Inferior parietal cortex (tissue), 1 donor: ENCODE data around the gene TAF11L11.
"Not testable (repeated sequence)": the region's sequence is repeated elsewhere in the genome, so short reads cannot be mapped to it uniquely, and the experiment has no call there.

ENCODE experiments used
- DNase-seq: peaks from one replicate; pipeline ENCODE4 v3.0.0-alpha.2; 2016; ENCODE audit errors: extremely low spot score

The TAF11L11 gene

DNA sequence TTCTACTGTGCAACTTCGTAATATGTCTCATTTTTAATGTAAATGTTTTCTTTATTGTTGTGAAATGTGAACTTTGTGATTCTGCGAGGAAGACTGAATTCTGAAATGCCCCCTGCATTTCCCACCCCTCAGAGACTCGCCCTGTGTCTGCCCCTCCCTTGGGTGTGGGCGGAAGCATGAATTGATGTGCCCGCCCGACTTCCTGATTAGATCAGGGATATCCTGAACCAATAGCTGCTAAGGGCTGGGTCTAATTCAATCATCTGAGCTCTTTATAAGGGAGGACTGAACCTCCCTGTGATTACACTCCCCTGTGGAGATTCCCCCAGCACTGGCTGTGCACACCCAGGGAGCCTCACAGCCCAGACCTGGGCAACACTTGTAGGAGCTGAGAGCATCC lies at the start of gene TAF11L11:
Gene TAF11L11 (plus strand): TSS at position 304 of the 400 bp plus-strand sequence.
- DNase-seq = not testable (repeated sequence)

DNA sequence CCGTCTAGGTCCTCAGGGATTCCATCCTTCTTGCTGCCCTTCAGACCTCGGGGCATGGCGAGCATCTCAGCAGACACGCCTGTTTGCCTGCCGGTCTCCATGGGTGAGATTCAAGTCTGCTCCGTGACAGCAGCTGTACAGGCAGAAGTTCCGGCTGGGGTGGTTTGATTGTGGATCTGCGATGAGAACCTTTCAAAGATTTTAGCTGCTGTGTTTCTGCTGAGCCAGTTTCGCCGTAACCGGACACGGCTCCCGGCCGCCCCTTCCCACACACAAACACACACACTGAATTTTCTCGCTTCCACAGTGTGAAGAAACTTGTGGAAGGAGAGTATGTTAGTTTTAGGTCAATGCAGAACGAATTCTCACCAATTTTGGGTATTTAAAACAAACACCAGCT lies 18.3 kb upstream of the TAF11L11 start, which contains the start of gene TAF11L7:
Gene TAF11L7 (minus strand): TSS at position 101 of the 400 bp plus-strand sequence.
- not testable (repeated sequence) for DNase-seq

GRCh38 chr5:17590860-17591259 lies 13.1 kb upstream of the TAF11L11 start, which contains the start of gene TAF11L8:
TAF11L8 (minus strand) TSS chr5:17590960.
- DNase-seq = not testable (repeated sequence)

- DNase-seq = not testable (repeated sequence)
These were observed 9.7 kb upstream of the TAF11L11 start, which contains the start of gene TAF11L9 for GRCh38 chr5:17594255-17594654. TAF11L9 (minus strand) TSS chr5:17594394.

DNA sequence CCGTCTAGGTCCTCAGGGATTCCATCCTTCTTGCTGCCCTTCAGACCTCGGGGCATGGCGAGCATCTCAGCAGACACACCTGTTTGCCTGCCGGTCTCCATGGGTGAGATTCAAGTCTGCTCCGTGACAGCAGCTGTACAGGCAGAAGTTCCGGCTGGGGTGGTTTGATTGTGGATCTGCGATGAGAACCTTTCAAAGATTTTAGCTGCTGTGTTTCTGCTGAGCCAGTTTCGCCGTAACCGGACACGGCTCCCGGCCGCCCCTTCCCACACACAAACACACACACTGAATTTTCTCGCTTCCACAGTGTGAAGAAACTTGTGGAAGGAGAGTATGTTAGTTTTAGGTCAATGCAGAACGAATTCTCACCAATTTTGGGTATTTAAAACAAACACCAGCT lies 6.3 kb upstream of the TAF11L11 start, which contains the start of gene TAF11L10:
Gene TAF11L10 (minus strand): TSS at position 101 of the 400 bp plus-strand sequence.
- DNase-seq = not testable (repeated sequence)

DNA sequence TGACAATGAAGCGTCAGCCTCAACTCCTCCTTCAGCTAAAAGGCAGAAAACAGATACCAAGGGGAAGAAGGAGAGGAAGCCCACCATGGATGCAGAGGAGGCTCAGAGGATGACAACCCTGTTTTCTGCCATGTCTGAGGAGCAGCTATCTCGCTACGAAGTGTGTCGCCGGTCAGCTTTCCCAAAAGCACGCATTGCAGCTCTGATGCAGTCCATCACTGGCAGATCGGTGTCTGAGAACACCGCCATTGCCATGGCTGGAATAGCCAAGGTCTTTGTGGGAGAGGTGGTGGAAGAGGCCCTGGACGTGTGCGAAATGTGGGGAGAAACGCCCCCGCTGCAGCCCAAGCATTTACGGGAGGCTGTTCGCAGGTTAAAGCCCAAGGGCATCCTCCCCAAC lies 968 bp downstream of the TAF11L11 start:
- DNase-seq = no peak

DNA sequence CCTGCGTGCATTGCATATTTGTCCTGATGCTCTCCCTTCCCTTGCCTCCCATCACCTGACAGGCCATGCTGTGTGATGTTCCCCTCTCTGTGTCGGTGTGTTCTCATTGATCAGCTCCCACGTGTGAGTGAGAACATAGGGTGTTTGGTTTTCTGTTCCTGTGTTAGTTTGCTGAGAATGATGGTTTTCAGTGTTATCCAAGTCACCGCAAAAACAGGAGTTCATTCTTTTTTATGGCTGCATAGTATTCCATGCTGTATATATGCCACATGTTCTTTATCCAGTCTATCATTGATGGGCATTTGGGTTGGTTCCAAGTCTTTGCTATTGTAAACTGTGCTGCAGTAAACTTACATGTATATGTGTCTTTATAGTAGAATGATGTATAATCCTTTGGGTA lies 3.5 kb downstream of the TAF11L11 start:
- not testable (repeated sequence) for DNase-seq

DNA sequence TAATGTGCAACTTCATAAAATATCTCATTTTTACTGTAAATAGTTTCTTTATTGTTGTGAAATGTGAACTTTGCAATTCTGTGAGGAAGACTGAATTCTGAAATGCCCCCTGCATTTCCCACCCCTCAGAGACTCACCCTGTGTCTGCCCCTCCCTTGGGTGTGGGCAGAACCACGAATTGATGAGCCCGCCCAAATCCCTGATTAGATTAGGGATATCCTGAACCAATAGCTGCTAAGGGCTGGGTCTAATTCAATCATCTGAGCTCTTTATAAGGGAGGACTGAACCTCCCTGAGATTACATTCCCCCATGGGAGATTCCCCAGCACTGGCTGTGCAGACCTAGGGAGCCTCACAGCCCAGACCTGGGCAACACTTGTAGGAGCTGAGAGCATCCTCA lies 6.1 kb downstream of the TAF11L11 start, which contains the start of gene TAF11L12:
Gene TAF11L12 (plus strand): TSS at position 301 of the 400 bp plus-strand sequence.
- not testable (repeated sequence) for DNase-seq

- DNase-seq = no peak
These were observed 11.1 kb downstream of the TAF11L11 start for GRCh38 chr5:17614872-17615605.

DNA sequence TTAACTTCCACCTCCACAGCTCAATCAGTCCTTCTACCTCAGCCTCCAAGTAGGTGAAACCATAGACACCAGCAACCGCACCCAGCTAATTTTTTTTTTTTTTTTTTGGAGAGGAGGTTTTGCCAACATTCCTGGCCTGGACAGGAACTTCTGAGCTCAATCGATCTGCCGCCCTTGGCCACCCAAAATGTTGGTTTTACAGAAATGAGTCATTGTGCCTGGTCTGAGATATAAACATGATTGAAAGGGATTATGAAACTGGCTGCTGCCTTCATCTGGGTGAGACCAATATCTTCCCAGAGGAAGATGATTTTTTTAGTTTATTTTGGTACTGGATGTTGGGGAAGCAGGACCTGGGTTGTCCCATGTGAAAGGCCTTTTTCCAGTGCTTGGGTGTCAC lies 15.4 kb downstream of the TAF11L11 start:
- no peak for DNase-seq

GRCh38 chr5:17620627-17621026 lies 16.6 kb downstream of the TAF11L11 start:
- DNase-seq = no peak

- no peak for DNase-seq
These were observed 21.7 kb downstream of the TAF11L11 start for GRCh38 chr5:17625686-17626085.

- DNase-seq = not testable (repeated sequence)
These were observed 27.8 kb downstream of the TAF11L11 start, which contains the start of gene TAF11L13 for GRCh38 chr5:17631788-17632187. TAF11L13 (plus strand) TSS chr5:17632088.

- DNase-seq = no peak
These were observed 30.2 kb downstream of the TAF11L11 start, which contains the start of gene TAF11L14 for GRCh38 chr5:17634160-17634559. TAF11L14 (plus strand) TSS chr5:17634460.

DNA sequence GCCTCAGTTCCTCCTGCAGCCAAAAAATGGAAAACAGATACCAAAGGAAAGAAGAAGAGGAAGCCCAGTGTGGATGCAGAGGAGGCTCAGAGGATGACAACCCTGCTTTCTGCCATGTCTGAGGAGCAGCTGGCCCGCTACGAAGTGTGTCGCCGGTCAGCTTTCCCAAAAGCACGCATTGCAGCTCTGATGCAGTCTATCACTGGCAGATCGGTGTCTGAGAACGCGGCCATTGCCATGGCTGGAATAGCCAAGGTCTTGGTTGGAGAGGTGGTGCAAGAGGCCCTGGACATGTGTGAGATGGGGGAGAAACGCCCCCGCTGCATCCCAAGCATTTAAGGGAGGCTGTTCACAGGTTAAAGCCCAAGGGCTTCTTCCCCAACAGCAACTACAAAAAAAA lies 45.2 kb downstream of the TAF11L11 start:
- DNase-seq = not testable (repeated sequence)

GRCh38 chr5:17655201-17655759 lies 51.3 kb downstream of the TAF11L11 start:
- not testable (repeated sequence) for DNase-seq
